ENCODE data around the gene NMNAT3.
"Not testable (repeated sequence)": the region's sequence is repeated elsewhere in the genome, so short reads cannot be mapped to it uniquely, and the experiment has no call there.

NMNAT3 gene

DNA sequence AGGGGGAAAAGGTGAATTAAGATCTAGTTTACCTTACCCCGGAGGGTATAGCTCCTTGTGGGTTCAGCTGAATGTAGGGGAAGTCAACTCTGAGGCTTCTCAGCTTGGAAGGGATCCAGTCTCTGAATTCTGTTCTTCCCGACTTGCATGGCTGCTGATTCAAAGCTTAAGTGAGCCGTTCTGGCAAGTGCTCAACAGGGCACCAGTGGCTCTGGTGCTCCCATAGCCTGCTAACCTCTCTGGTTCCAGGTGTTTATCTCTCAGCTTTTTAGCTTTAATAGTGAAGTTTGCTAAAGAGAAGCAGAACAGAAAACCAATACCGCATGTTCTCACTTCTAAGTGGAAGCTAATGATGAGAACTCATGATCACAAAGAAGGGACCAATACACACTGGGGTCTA lies 92.0 kb downstream of the NMNAT3 start:
- no peak for DNase-seq (ENCODE audit: low read depth in 4 of 4, low spot score in 1 of 4)

DNA sequence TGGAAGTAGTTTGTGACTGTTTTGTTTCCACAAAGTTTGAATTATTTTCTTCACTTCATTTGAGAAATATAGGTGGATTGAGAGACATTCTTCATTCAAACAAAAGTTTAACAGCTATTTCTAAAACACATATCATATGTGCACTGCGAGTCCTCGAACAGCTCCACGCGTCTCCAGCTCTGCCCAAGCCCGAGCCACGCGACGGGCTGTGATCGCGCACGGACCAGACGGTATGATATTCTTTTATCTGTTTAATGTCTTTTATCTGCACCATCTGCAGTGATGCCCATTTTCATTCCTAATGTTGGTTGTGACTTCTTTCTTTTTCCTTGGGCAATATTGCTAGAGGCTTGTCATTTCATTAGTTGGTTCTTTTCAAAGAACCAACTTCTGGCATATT lies 94.1 kb downstream of the NMNAT3 start:
- not testable (repeated sequence) for DNase-seq (ENCODE audit: low read depth in 4 of 4, low spot score in 1 of 4)

DNA sequence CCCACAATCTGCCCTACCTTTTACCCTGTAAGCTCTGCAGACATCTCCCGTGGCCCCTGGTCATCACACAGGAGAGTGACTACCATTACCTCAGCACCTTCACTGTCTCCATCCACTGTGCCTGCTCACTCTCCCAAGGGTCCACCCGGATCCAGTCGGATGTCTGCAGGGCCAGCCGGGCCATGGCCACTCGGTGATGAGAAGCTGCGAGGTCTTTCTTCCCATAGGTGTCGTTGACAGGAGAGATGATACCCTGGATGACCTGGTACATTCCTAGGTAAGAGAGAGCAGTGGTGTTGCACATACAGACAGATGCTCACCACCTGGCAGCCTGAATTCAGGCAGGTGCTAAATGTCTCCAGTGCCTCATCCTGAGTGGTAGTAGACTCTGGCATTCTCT lies 99.0 kb downstream of the NMNAT3 start:
- DNase-seq (ENCODE audit: low read depth in 4 of 4, low spot score in 1 of 4) = no peak

- DNase-seq (ENCODE audit: low read depth in 4 of 4, low spot score in 1 of 4) = no peak
Measured at GRCh38 chr3:139577909-139578308, 99.9 kb downstream of the NMNAT3 start.

DNA sequence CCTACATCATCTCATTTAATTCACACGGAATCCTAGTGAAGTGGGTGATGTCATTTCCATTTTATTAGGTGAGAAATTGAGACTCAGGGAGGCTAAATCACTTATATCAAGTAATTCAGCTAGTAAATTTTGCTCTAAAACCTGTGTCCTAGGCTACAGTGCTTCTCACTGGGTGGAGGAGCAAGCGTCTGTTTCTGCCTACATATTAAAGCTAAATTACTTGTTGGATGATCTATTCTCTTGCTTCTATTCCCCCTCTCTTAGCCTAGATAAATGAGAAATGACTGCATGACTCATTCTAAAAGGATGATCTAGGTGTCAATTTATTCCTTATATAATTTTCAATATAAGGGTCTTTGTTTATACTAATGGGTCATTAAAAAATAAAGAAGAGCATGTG lies 100.4 kb downstream of the NMNAT3 start:
- DNase-seq (ENCODE audit: low read depth in 4 of 4, low spot score in 1 of 4) = no peak

- DNase-seq (ENCODE audit: low read depth in 4 of 4, low spot score in 1 of 4) = no peak
Measured at GRCh38 chr3:139574026-139574947, 103.5 kb downstream of the NMNAT3 start.

DNA sequence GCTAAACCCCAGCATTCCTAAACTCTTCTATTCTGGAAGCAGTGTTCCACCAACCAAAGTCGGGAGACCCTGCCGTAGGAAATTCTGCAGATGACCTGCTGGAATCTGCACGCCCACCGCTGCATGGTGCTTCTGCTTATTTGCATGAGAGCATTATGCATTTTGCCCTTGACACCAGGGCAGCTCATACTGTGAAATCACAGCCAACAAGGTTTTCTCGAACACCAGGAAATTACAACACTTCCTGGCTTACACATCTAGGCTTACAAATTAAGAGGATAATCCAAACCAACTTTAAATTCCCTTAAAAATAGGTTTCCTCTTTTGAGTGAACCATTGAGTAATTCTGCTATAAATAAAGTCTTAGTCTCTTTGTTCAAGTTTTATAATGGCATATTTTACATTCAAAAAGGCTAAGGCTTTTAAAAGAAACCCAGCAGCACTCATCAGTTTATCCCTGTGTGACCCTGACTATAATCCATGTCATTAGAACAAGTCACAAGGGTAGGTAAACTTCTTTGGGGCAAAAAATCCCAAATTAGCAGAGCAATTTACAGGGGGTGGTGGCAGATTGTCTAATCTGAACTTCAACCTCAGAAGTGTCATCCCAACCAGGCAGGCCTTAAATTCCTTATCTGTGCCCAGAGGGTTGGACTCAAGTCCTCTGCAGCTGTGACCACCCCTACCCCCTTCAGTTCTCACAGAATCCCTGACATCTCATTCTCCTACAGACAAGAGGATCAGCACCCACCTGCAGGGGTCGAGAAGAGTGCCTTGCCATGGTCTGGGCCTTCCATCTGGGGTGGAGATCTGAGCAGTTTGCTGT lies 104.7 kb downstream of the NMNAT3 start:
- no peak for DNase-seq (ENCODE audit: low read depth in 4 of 4, low spot score in 1 of 4)

- DNase-seq (ENCODE audit: low read depth in 4 of 4, low spot score in 1 of 4) = no peak
Measured at GRCh38 chr3:139571711-139572110, 106.1 kb downstream of the NMNAT3 start.

GRCh38 chr3:139564294-139564861 lies 113.4 kb downstream of the NMNAT3 start:
- no peak for DNase-seq (ENCODE audit: low read depth in 4 of 4, low spot score in 1 of 4)

- DNase-seq (ENCODE audit: low read depth in 4 of 4, low spot score in 1 of 4) = no peak
Measured at GRCh38 chr3:139561959-139562676, 115.7 kb downstream of the NMNAT3 start.

GRCh38 chr3:139561255-139561817 lies 116.4 kb downstream of the NMNAT3 start:
- no peak for DNase-seq (ENCODE audit: low read depth in 4 of 4, low spot score in 1 of 4)

GRCh38 chr3:139560411-139560810 lies 117.4 kb downstream of the NMNAT3 start:
- no peak for DNase-seq (ENCODE audit: low read depth in 4 of 4, low spot score in 1 of 4)

DNA sequence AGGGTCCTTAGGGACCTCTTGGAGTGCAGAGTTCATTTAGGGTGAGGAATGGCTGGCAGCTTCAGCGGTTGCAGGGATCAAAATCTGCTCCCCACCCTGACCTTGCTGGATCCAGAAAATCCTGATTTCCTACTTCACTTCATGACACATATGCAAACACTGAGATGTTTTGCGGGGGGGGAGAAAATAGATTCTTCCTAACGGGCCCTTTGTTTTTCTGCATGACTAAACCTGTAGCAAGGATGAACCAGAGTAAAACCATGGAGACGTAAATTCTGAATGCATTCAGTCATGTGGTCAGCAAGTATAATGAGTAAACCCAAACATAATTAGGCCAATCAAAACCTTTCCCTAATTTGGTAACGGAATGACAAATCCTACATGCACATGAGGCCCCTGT lies 118.2 kb downstream of the NMNAT3 start:
- DNase-seq (ENCODE audit: low read depth in 4 of 4, low spot score in 1 of 4) = no peak

GRCh38 chr3:139558351-139559266 lies 119.2 kb downstream of the NMNAT3 start:
- DNase-seq (ENCODE audit: low read depth in 4 of 4, low spot score in 1 of 4) = no peak

- DNase-seq (ENCODE audit: low read depth in 4 of 4, low spot score in 1 of 4) = no peak
Measured at GRCh38 chr3:139557041-139557440, 120.7 kb downstream of the NMNAT3 start.

DNA sequence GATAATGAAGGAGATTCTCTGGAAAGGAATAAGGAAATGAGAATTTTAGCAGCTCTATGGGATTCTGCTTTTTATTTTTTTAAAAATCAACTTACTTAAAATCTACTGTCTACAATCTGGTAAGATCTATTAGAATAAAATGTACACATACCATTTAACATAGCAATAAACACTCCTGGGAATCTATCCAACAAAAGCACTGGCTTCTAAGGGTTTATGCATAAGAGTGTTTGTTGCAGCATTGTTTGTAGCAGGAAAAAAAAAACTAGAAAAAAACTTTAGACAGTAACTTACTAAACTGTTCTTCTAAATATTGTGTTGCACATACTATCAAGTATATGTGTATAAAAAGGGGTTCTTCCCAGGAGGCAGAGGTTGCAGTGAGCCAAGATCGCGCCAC lies 122.5 kb downstream of the NMNAT3 start:
- DNase-seq (ENCODE audit: low read depth in 4 of 4, low spot score in 1 of 4) = no peak

DNA sequence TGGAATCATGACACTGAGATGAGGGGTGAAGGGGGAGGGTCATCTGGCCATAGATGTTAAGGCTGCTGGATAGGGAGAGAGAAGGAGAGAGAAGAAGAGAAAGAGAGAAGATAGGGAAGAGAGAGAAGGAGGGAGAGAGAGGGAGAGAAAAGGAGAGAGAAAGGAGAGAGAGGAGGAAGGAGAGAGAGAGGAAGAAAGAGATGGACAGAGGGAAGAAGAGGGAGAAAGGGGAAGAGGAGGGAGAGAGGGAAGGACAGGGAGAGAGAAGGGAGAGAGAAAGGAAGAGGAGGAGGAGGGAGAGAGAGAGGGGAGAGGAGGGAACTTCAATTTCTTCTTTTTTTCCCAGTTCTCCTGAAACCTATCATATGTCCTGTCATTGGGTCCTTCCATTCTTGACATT lies 123.1 kb downstream of the NMNAT3 start:
- DNase-seq (ENCODE audit: low read depth in 4 of 4, low spot score in 1 of 4) = no peak

DNA sequence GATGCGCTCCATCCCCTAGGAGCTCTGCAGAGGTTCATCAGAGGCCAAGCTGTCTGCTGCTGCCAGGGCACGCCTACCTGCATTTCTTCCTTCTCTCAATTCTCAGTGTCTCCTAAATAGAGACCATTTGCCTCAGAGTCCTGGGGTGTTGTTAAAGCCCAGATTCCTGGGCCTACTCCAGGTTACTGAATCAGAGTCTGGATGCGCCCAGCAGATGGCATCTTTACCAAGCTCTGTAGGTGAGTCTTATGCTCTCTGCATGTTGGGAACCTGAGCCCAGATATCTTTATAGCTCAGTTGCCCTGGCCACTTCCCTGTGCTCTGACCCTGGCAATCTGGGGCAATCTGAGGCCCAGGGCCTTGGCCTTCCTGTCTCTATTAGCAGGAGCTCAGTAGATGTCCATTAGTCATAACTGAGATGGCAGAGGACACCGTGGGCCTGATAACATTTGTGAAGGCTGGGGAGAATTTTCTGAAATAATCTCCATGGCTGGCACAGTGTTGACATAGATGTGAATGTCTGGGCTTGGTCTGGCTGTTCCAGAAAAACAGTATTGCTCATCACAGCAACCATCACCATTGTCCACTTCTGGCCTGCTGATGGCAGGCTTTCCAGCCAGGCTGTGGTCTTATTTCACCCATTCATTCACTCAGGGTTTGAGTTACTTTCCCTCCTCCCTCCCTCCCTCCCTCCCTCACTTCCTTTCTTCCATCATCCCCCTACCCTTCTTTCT lies 125.0 kb downstream of the NMNAT3 start:
- no peak for DNase-seq (ENCODE audit: low read depth in 4 of 4, low spot score in 1 of 4)

- no peak for DNase-seq (ENCODE audit: low read depth in 4 of 4, low spot score in 1 of 4)
Measured at GRCh38 chr3:139548801-139549200, 129.0 kb downstream of the NMNAT3 start.
